ENCODE measurements around the gene CLOCK.

The CLOCK gene

GRCh38 chr4:55549888-55550287, 3.2 kb upstream of the CLOCK start:
- H3K4me1 ChIP-seq (ENCODE audit: control insufficient read depth, low read length) = peaks cover 21% of the 10 kb centered on the region
- peaks cover 4% of the 10 kb centered on the region; the same call in 1 of the 2 replicates for H3K9me3 ChIP-seq (ENCODE audit: control insufficient read depth, insufficient read depth, low read length)
- H3F3A ChIP-seq (ENCODE audit: control insufficient read depth, insufficient read depth) = peaks cover 10% of the 10 kb centered on the region
- H4K20me1 ChIP-seq (ENCODE audit: control insufficient read depth, insufficient read depth, low read depth, low read length) = no peaks in the 10 kb centered on the region
- TF ChIP-seq CTCF (IDR thresholded peaks at IDR 0.05; ENCODE audit: low read depth, low read length, poor library complexity, severe bottlenecking) (no peak), EZH2phosphoT487 (IDR thresholded peaks at IDR 0.05; ENCODE audit: borderline replicate concordance, low read length) (no peak)
- no peaks in the 10 kb centered on the region for H3K36me3 ChIP-seq (ENCODE audit: control insufficient read depth, low read length)
- H3K27ac ChIP-seq (ENCODE audit: low read depth, low read length) = no peak overlapping the region
- no peak overlapping the region for H3K4me3 ChIP-seq (ENCODE audit: low read length)
- no peaks in the 10 kb centered on the region for H3K9me2 ChIP-seq (replicated peaks; ENCODE audit: control insufficient read depth, low read length)
- H3K79me2 ChIP-seq (ENCODE audit: control insufficient read depth, low read length) = peaks cover 10% of the 10 kb centered on the region
- no peak overlapping the region for H3K4me2 ChIP-seq (ENCODE audit: low read length)
- H3K27me3 ChIP-seq (ENCODE audit: control insufficient read depth, low read length) = peaks cover 28% of the 10 kb centered on the region

GRCh38 chr4:55547918-55548317, 1.2 kb upstream of the CLOCK start:
- peak overlapping the region; percentile 87 for H3K4me3 ChIP-seq (ENCODE audit: low read length)
- H3K36me3 ChIP-seq (ENCODE audit: control insufficient read depth, low read length) = no peaks in the 10 kb centered on the region
- peaks cover 26% of the 10 kb centered on the region for H3K79me2 ChIP-seq (ENCODE audit: control insufficient read depth, low read length)
- H3K27me3 ChIP-seq (ENCODE audit: control insufficient read depth, low read length) = peaks cover 28% of the 10 kb centered on the region
- peaks cover 17% of the 10 kb centered on the region for H3F3A ChIP-seq (ENCODE audit: control insufficient read depth, insufficient read depth)
- TF ChIP-seq EZH2phosphoT487 (IDR thresholded peaks at IDR 0.05; ENCODE audit: borderline replicate concordance, low read length) = no peak
- no peak for TF ChIP-seq CTCF (IDR thresholded peaks at IDR 0.05; ENCODE audit: low read depth, low read length, poor library complexity, severe bottlenecking)
- H3K9me2 ChIP-seq (replicated peaks; ENCODE audit: control insufficient read depth, low read length) = no peaks in the 10 kb centered on the region
- H3K9me3 ChIP-seq (ENCODE audit: control insufficient read depth, insufficient read depth, low read length) = peaks cover 4% of the 10 kb centered on the region; the same call in 1 of the 2 replicates
- H4K20me1 ChIP-seq (ENCODE audit: control insufficient read depth, insufficient read depth, low read depth, low read length) = peaks cover 11% of the 10 kb centered on the region; the same call in 1 of the 2 replicates
- peak overlapping the region; percentile 91 for H3K4me2 ChIP-seq (ENCODE audit: low read length)
- no peak overlapping the region for H3K27ac ChIP-seq (ENCODE audit: low read depth, low read length)
- peaks cover 16% of the 10 kb centered on the region for H3K4me1 ChIP-seq (ENCODE audit: control insufficient read depth, low read length)

GRCh38 chr4:55547466-55547770, 709 bp upstream of the CLOCK start:
- Histone ChIP-seq H3K4me3 (ENCODE audit: low read length) (peak overlapping the region; percentile 87), H3K4me1 (ENCODE audit: control insufficient read depth, low read length) (peaks cover 16% of the 10 kb centered on the region), H3K36me3 (ENCODE audit: control insufficient read depth, low read length) (no peaks in the 10 kb centered on the region), H3K9me3 (ENCODE audit: control insufficient read depth, insufficient read depth, low read length) (peaks cover 4% of the 10 kb centered on the region; the same call in 1 of the 2 replicates), H3K9me2 (replicated peaks; ENCODE audit: control insufficient read depth, low read length) (no peaks in the 10 kb centered on the region), H4K20me1 (ENCODE audit: control insufficient read depth, insufficient read depth, low read depth, low read length) (peaks cover 11% of the 10 kb centered on the region; the same call in 1 of the 2 replicates), H3K27me3 (ENCODE audit: control insufficient read depth, low read length) (peaks cover 28% of the 10 kb centered on the region), H3K79me2 (ENCODE audit: control insufficient read depth, low read length) (peaks cover 31% of the 10 kb centered on the region), H3K4me2 (ENCODE audit: low read length) (peak overlapping the region; percentile 91), H3F3A (ENCODE audit: control insufficient read depth, insufficient read depth) (peaks cover 17% of the 10 kb centered on the region), H3K27ac (ENCODE audit: low read depth, low read length) (no peak overlapping the region)
- TF ChIP-seq CTCF (IDR thresholded peaks at IDR 0.05; ENCODE audit: low read depth, low read length, poor library complexity, severe bottlenecking) (no peak), EZH2phosphoT487 (IDR thresholded peaks at IDR 0.05; ENCODE audit: borderline replicate concordance, low read length) (0 out of 2 replicates have a peak, but pooled peaks have one; percentile 13)

- Histone ChIP-seq H3K27me3 (ENCODE audit: control insufficient read depth, low read length) (peaks cover 28% of the 10 kb centered on the region), H3K4me3 (ENCODE audit: low read length) (peak overlapping the region; percentile 87), H4K20me1 (ENCODE audit: control insufficient read depth, insufficient read depth, low read depth, low read length) (peaks cover 11% of the 10 kb centered on the region; the same call in 1 of the 2 replicates), H3K9me2 (replicated peaks; ENCODE audit: control insufficient read depth, low read length) (no peaks in the 10 kb centered on the region), H3K27ac (ENCODE audit: low read depth, low read length) (peak overlapping the region; percentile 48), H3F3A (ENCODE audit: control insufficient read depth, insufficient read depth) (peaks cover 17% of the 10 kb centered on the region), H3K4me1 (ENCODE audit: control insufficient read depth, low read length) (peaks cover 16% of the 10 kb centered on the region), H3K4me2 (ENCODE audit: low read length) (peak overlapping the region; percentile 91), H3K79me2 (ENCODE audit: control insufficient read depth, low read length) (peaks cover 32% of the 10 kb centered on the region), H3K9me3 (ENCODE audit: control insufficient read depth, insufficient read depth, low read length) (no peaks in the 10 kb centered on the region), H3K36me3 (ENCODE audit: control insufficient read depth, low read length) (no peaks in the 10 kb centered on the region)
- TF ChIP-seq EZH2phosphoT487 (IDR thresholded peaks at IDR 0.05; ENCODE audit: borderline replicate concordance, low read length) = no peak
- no peak for TF ChIP-seq CTCF (IDR thresholded peaks at IDR 0.05; ENCODE audit: low read depth, low read length, poor library complexity, severe bottlenecking)
Measured at GRCh38 chr4:55546506-55546755, 278 bp downstream of the CLOCK start.

Measured in DOHH2 (cell line).